Breast epithelium (tissue), 4 donors: Measurements from ENCODE around the gene WASHC2C. TPM values are rescaled to one million over a fixed set of nuclear protein-coding genes. Genes with fewer than 3 reads are reported as not detected.
"Not testable (repeated sequence)": the region's sequence is repeated elsewhere in the genome, so short reads cannot be mapped to it uniquely, and the experiment has no call there.

Source experiments
- DNase-seq, 2 donors: peaks; one replicate each; pipeline ENCODE4 v3.0.0-alpha.2; 2019; ENCODE audit warnings: low spot score in 2 of 2
- H3K27ac ChIP-seq, 2 donors: fragments of 200-600 bp; sonication (generic) in 1 of 2; one replicate each; pipeline ENCODE4 v1.5.1; 2016 to 2019; ENCODE audit warnings: mild to moderate bottlenecking in 1 of 2
- H3K27me3 ChIP-seq, 2 donors: fragments of 200-600 bp; sonication (generic) in 1 of 2; one replicate each; pipeline versions ENCODE4 v1.5.1 to v1.6.0; 2017 to 2019; ENCODE audit warnings: control low read depth in 1 of 2, mild to moderate bottlenecking in 1 of 2
- H3K36me3 ChIP-seq: fragments of 200-600 bp; one replicate; pipeline ENCODE4 v1.5.1; 2019
- H3K4me1 ChIP-seq, 2 donors: fragments of 200-600 bp; sonication (generic); one replicate each; pipeline ENCODE4 v1.5.1; 2016 to 2019; ENCODE audit warnings: control low read depth in 1 of 2
- H3K4me3 ChIP-seq, 3 donors: fragments of 200-600 bp; sonication (generic); 1 replicate in 2 of 3; 2 replicates in 1 of 3; pipeline ENCODE4 v1.5.1; 2016 to 2019; ENCODE audit warnings: mild to moderate bottlenecking in 3 of 3, moderate library complexity in 2 of 3
- H3K9me3 ChIP-seq, 2 donors: fragments of 200-600 bp; sonication (generic) in 1 of 2; one replicate each; pipeline ENCODE4 v1.5.1; 2016 to 2019; ENCODE audit warnings: control low read depth in 1 of 2
- CTCF ChIP-seq, 3 donors: fragments of 450-650 bp; IDR thresholded peaks; one replicate each; pipeline ENCODE4 v1.5.1; 2016 to 2017; ENCODE audit warnings: antibody characterized with exemption in 3 of 3, mild to moderate bottlenecking in 3 of 3, moderate library complexity in 3 of 3
- POLR2A ChIP-seq: fragments of 450-650 bp; IDR thresholded peaks from one replicate; pipeline ENCODE4 v1.6.1; 2016; ENCODE audit warnings: antibody characterized with exemption, mild to moderate bottlenecking, moderate library complexity
- POLR2AphosphoS5 ChIP-seq, 3 donors: sonication (generic); formaldehyde crosslinking; IDR thresholded peaks; one replicate each; pipeline ENCODE4 v1.6.1; 2017; ENCODE audit warnings: antibody characterized with exemption in 3 of 3
- intact Hi-C: fragments of 100-400 bp; cut with DNase I; formaldehyde crosslinking; loops from one replicate; pipeline ENCODE4 v1.15.1; 2023; ENCODE audit warnings: low total_unique reads
- total RNA-seq, 3 donors: library from RNA; depleted of rRNA; stranded (reverse); fragments of >200 nt; gene quantifications; one replicate each; pipeline ENCODE4 v1.1.0, GENCODE V29; 2016

Gene WASHC2C
- total RNA-seq, 3 donors from 2014 or later: 41.0 to 51.8 (median 49.4) TPM

- H3K4me1 ChIP-seq: no peaks in the 10 kb centered on the region
- intact Hi-C loops: no loop called here
- TF ChIP-seq POLR2A (no peak), CTCF (IDR thresholded peaks at IDR 0.05) (no peak), POLR2AphosphoS5 (IDR thresholded peaks at IDR 0.05) (no peak)
These were observed 90.2 kb downstream of the WASHC2C start for GRCh38 chr10:45817130-45817859.

GRCh38 chr10:45817912-45818311 lies 90.8 kb downstream of the WASHC2C start:
- TF ChIP-seq POLR2AphosphoS5 (IDR thresholded peaks at IDR 0.05) (no peak), CTCF (IDR thresholded peaks at IDR 0.05) (no peak), POLR2A (no peak)
- H3K27me3 ChIP-seq: no peaks in the 10 kb centered on the region
- H3K27ac ChIP-seq: no peak overlapping the region
- intact Hi-C loops: no loop called here
- peaks cover 0 to 10% of the 10 kb centered on the region in 2 donors for H3K9me3 ChIP-seq
- H3K4me1 ChIP-seq: no peaks in the 10 kb centered on the region
- H3K4me3 ChIP-seq: no peak overlapping the region
- H3K36me3 ChIP-seq: no peaks in the 10 kb centered on the region
- no peak for DNase-seq

More at GRCh38 chr10:45817130-45817859, 90.2 kb downstream of the WASHC2C start:
- Histone ChIP-seq H3K27me3 (no peaks in the 10 kb centered on the region), H3K4me3 (no peak overlapping the region), H3K9me3 (peaks cover 0 to 10% of the 10 kb centered on the region in 2 donors), H3K27ac (no peak overlapping the region), H3K36me3 (no peaks in the 10 kb centered on the region)
- DNase-seq: no peak

GRCh38 chr10:45819552-45819951 lies 92.5 kb downstream of the WASHC2C start:
- no peak for DNase-seq
- TF ChIP-seq POLR2AphosphoS5 (IDR thresholded peaks at IDR 0.05): no peak
- TF ChIP-seq CTCF (IDR thresholded peaks at IDR 0.05): no peak
- no peak for TF ChIP-seq POLR2A
- intact Hi-C loops: no loop called here
- no peaks in the 10 kb centered on the region for H3K36me3 ChIP-seq
- no peaks in the 10 kb centered on the region for H3K27me3 ChIP-seq
- no peak overlapping the region for H3K27ac ChIP-seq
- no peaks in the 10 kb centered on the region for H3K4me1 ChIP-seq
- peaks cover 0 to 10% of the 10 kb centered on the region in 2 donors for H3K9me3 ChIP-seq
- no peak overlapping the region for H3K4me3 ChIP-seq

GRCh38 chr10:45820107-45820830 lies 93.2 kb downstream of the WASHC2C start:
- DNase-seq, H3K27me3 ChIP-seq, H3K36me3 ChIP-seq, H3K4me3 ChIP-seq, H3K27ac ChIP-seq, H3K4me1 ChIP-seq, intact Hi-C loops: not testable (repeated sequence)
- H3K9me3 ChIP-seq: peaks cover 0 to 10% of the 10 kb centered on the region in 2 donors

- H3K9me3 ChIP-seq, H3K27me3 ChIP-seq, H3K4me1 ChIP-seq, H3K27ac ChIP-seq, H3K36me3 ChIP-seq, DNase-seq, H3K4me3 ChIP-seq, intact Hi-C loops: not testable (repeated sequence)
These were observed 95.9 kb downstream of the WASHC2C start for GRCh38 chr10:45822918-45823317.

Other genes with a start within 250 kb of the WASHC2C start
- gene ZFAND4, start 54.5 kb upstream of the WASHC2C start, total RNA-seq: 10 to 100 TPM; 15.2 to 42.1 (median 29.8) TPM
- gene AGAP4, start 120.2 kb downstream of the WASHC2C start, total RNA-seq: 10 to 100 TPM; 13.3 to 32.4 (median 23.9) TPM
- 10 to 100 TPM; 55.4 to 60.7 (median 57.1) TPM for gene TIMM23, start 245.2 kb downstream of the WASHC2C start, total RNA-seq